Right hindlimb (tissue), 1 donor: ENCODE data around the gene RGS7.
"Not testable (repeated sequence)": the region's sequence is repeated elsewhere in the genome, so short reads cannot be mapped to it uniquely, and the experiment has no call there.

Experiments used
- DNase-seq: peaks from one replicate; pipeline ENCODE4 v3.0.0-alpha.2; 2018

The RGS7 gene

DNA sequence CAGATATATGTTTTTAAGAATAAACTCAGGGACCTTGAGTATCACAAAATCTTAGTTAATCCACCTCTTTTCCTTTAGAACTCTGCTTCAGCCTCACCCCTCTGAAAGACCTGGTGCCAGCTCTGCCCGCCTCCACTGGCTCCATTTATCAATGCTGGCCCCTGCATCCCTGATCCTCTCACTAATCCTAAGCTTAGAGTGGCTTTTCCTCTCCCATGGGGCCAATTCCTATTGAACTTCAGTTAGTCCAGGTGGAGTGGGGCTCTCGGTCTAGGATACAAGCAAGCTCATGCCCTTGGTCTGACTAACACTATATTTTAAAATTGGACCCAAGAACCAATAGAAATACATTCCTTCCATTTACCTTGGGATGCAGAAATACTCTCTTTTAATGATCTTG, 87.0 kb downstream of the RGS7 start:
- no peak for DNase-seq

DNA sequence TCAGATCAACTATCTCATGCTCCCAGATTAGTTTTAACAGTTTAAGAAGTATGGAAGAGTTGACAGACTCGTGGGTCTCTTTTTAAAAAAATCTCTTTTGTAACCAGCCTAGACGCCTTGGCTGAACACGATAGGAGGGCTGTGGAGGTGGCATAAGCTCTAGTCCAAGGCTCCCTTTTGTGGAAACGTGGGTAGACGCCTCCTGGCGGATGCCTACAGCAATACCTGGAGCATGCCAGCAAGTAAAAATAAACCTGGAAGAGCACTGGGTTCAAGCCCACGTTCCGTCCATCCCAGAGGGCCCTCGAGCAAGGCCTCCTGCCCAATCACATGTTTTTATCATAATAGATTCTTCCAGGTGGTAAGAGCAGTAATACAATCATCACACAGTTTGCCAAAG, 87.9 kb downstream of the RGS7 start:
- no peak for DNase-seq

DNA sequence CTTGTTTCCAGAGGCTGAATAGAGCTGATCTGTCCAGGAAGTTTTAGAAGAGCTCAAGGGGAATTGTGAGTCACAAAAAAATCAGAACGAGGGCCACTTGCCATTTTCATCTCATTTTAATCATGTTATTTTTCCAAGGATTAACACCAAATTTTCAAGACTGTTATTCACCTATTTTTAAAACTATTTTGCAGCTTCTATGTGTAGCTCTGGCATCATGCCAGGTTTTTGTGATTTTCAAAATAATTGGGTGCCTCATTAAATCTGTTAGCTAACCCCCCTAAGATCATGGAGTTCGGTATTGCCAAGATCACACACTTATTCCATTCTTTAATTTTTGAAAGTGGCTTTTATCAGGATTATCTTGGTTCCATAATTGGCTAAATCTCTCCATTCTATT, 90.9 kb downstream of the RGS7 start:
- DNase-seq, result no peak

DNA sequence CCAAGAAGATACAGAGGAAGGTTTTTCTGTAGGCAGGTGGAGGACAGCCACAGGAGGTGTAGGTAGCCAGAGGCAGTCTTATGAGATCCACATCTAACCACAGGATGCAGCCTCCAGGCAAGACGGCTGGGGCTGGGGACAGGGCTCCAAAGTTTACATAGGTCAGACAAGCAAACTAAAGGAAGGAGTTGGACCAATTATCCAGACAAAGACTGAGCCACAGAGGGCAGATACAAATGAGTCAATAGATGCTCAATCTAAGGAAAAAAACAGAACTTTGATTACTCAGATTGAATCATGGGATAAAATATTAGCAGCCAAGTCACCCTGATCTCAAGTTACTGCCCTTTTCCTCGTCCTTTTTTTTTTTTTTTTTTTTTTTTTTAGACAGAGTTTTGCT, 91.6 kb downstream of the RGS7 start:
- DNase-seq, result no peak

DNA sequence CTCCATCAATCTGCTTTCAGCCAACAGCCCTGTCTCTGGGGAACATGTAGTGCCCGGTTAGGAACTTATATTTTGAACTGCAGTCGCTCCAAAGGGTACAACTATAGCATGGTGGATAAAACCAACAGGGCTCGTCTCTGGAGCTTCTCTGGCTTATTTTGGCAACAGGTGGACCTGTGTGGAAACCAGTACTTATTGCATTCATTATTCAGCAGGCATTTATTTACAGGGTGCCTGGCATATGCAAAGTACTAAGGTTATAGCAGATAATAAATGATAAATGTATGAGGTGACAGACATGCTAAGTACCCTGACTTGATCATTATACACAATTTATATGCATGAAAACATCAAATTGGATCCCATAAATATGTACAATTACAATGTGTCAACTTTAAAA, 93.7 kb downstream of the RGS7 start:
- no peak for DNase-seq

DNA sequence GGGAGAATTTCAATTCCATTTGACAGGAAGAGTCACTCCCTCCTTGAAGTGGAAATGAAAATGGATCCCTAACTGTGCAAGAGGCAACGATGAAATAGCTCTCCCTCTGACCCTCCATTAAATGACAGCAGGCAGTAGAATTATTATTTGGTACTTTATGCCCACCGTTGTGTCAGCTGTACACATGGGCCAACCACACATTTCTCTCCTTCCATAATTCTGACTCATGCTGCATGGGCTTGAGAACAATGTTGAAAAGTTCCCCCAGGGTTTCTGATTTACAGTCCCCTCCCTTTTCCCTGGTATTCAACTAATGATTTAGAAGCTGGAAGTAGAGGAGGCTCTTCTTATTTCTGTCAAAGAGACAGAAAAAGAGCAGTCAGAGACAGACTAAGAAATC, 103.5 kb downstream of the RGS7 start:
- DNase-seq, result no peak

DNA sequence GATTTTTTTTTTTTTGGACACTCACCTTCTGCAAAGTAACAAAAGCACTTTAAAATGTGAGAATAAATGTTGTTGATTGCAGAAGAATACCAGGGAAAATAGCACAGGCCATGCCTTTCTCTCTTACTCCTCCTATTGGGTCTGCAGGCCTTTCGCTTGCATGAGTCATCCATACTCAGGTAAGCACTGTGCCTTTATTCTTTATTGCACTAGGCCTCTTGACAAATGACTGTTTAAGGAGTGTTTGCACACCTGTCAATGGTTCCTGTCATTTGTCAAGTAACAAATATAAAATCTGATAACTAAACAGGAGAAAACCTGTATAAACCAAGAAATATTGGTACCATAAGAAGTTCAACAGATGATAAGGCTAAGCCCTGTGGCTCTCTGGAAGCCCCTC, 106.5 kb downstream of the RGS7 start:
- no peak for DNase-seq

DNA sequence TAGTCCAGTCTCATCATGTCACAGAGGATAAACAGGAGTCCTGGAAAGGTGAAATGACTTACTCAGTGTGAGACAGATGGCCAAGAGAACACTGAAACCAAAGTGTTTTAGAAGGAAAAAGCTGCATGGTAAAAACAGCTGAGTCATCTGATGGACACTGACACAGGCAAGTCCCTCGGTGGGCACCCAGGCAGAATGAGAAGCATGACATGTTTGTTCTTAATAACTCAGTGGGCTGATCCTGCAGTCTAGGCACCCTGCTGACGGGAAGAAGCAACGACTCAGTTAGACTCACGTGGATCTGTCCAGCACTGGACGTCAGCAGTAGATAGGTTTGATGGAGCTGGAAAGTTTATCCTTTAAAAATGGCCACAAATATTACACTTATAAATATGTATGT, 116.9 kb downstream of the RGS7 start:
- DNase-seq, result no peak

DNA sequence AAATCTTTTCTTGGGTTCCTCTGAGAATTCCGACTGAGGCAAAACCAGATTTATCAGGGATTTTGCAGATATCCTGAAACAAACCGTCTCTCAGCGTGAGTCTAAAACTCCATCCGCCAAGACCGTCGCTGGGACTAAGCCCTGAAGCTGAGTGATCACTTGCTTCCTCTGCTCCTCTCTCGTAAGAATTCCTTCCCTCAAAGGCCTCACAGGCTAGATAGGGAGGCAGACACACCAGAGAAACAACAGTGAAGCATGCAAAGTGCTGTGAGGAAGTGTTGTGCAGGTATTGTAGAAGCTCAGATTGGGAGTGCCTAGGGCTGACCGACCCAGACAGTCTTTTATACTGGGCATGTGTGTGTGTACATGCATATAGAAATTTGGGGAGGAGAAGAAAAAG, 119.1 kb downstream of the RGS7 start:
- DNase-seq, result no peak

DNA sequence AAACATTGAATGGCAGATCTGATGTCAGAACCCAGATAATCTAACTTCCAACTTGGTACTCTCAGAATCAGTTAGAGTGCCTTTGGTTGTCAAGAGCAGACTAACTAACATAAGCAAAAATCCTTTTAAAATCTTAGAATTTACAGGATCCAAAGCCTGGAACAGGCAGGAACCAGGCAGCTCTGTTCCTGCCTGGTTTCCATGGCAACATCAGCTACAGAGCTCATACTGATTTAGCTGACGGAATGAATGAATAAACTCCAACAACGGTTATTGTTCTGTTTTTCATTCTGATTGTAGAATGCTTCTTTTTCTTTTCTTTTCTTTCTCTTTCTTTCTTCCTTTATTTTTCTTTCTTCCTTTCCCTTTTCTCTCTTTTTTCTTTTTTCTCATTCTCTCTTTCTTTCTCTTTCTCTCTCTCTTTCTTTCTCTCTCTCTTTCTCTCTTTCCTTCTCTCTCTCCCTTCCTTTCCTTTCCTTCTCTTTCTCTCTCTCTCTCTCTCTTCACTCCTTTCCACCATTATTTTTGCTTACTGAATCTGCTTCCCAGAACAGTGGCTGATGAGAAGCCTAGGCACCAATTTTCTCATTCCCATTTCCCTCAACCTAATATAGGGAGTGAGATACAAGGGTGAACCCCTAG, 121.6 kb downstream of the RGS7 start:
- DNase-seq, result no peak

DNA sequence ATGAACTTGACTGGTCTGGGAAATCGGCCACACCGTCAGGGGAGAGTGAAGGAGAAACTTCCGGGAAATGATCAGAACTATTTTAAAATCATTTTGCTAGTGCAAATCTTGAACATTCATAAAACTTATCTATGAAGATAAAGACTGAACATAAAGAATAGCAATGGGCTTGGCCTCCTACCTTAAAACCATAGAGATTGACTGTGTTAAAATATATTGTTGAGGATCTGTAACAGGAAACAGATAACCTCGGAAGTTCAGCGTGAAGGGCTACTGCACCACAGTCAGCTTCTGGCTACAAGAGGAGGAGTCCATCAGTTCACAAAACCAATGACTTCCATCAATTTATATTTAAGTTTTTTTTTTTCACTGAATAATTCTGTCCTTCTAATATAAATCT, 127.3 kb downstream of the RGS7 start:
- no peak for DNase-seq

DNA sequence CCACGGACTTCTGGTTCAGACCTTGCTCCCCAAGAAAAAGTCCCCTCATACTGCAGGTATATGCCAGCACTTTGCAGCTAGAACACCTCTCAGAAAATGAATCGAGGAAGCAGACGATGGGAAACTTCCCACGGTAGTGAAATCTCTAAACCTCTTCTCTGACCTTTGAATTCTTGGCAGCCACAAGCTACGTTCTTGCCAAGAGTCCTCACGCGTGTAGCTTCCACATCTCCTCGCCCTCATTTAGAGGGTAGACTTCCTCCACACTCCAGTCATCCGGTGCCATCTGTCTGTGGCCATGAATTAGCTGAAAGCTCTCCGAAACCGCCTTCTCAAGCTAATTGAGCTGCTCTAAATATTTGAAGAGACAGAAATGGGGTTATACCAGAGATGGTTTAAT, 127.8 kb downstream of the RGS7 start:
- DNase-seq, result no peak

DNA sequence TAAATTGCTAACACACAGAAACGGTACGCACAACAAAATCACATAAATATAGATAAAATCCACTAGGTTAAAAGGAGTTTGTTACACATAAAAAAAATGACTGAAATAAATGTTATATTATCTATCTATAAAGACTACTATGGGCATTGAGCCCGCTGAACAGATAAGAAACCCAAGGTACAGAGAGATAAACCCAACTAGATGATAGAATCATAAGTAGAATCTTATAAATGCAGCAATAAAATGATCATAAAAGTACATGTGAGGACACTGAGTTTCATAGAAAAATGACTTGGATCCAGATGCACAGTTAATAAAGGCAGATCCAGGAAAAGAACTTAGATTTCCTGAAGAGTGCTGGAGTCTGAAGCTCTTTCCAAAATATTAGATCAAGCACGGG, 128.7 kb downstream of the RGS7 start:
- DNase-seq, result no peak

DNA sequence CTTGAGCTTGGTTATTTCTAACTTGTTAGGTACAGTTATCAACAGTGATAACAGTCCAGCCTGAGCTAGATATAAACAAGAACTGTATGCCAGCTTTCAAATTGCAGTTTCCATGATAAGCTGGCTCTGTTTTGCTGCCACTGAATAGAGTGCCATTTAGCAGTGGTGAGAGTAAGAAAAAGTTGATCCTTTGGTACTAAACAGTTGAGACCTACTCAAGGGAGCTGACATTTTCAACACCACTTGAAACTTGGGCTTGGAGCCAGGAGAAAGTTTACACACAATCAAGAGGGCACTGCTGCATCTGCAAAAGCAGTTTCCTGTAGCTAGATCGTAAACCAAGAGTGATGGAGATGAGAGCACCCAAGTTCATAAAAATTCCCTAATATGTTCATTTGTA, 131.3 kb downstream of the RGS7 start:
- DNase-seq, result no peak

DNA sequence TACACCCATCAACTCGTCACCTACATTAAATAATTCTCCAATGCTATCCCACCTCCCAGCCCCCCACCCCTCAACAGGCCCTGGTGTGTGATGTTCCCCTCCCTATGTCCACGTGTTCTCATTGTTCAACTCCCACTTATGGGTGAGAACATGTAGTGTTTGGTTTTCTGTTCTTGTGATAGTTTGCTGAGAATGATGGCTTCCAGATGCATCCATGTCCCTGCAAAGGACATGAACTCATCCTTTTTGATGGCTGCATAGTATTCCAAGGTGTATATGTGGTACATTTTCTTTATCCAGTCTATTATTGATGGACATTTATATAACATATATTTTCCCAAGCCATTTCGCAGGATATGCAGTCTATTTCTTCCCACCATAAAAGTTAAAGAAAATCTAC, 132.8 kb downstream of the RGS7 start:
- DNase-seq, result not testable (repeated sequence)

DNA sequence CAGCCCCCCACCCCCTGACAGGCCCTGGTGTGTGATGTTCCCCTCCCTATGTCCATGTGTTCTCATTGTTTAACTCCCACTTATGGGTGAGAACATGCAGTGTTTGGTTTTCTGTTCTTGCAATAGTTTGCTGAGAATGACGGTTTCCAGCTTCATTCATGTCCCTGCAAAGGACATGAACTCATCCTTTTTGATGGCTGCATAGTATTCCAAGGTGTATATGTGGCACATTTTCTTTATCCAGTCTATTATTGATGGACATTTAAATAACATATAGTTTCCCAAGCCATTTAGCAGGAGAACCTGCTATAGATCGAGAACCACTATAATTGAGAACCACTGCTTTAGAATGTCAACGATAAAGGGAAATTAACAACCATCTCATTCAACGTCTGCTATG, 134.2 kb downstream of the RGS7 start:
- not testable (repeated sequence) for DNase-seq

DNA sequence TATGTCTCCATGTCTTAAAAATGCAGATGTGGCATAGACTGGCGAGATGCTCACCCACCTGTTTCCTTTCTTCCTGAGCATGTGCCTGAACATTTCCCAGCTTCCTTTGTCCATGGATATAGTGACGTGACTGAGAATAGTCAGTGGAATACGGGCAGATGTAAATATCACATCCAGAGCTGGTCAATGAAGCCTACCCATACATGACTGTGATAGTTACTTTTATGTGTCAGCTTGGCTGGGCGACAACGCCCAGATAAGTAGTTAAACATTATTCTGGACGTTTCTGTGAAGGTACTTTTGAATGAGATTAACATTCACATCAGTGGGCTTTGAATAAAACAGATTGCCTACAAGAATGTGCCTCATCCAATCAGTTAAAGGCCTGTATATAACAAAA, 135.7 kb downstream of the RGS7 start:
- DNase-seq, result no peak

DNA sequence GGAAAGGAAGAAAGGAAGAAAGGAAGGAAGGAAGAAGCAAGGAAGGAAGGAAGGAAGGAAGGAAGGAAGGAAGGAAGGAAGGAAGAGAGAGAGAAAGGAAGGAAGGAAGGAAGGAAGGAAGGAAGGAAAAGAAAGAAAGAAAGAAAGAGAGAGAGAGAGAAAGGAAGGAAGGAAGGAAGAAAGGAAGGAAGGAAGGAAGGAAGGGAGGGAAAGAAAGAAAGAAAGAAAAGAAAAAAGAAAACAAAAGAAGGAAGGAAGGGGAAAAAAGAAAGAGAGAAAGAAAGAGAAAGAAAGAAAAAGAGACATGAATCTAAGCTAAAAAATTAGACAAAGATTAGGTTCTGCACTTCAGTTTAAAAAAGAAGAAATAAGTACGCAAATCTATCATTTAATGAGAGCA, 136.1 kb downstream of the RGS7 start:
- DNase-seq, result not testable (repeated sequence)

DNA sequence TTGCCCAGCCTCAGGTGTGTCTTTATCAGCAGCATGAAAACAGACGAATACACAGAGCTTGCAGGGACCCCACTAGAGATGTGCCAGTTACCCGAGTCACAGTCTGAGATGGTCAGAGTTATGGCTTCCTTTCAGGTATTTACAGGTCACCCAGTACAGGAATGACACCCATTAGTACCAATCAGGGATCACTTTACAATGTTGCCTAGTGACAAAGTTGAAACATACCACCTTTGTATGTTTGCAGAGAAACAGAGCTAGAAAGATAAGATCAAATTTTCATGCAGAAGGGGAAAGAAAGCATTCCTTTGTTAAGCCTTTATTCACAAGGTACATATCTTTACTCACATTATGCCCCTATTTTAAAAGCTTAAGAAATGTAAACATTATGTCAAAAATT, 137.6 kb downstream of the RGS7 start:
- no peak for DNase-seq

DNA sequence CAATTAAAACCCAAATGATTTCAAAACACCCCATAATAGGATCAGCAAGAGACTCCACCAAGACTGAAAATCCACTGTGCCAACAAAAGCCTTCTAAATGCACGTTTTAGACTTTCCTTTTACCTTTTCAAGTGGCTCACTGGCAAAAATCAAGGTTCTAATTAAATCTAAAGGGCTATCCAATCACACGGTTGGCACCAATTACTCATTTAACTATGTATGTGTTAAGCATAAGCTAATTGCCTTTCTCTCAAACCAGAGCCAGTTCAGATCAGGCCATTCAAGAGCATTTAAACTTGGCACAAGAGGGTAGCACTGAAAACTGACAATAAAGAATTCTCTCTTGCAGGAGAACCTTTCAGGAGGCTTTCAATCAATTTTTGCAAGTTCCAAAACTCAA, 139.5 kb downstream of the RGS7 start:
- DNase-seq, result no peak

DNA sequence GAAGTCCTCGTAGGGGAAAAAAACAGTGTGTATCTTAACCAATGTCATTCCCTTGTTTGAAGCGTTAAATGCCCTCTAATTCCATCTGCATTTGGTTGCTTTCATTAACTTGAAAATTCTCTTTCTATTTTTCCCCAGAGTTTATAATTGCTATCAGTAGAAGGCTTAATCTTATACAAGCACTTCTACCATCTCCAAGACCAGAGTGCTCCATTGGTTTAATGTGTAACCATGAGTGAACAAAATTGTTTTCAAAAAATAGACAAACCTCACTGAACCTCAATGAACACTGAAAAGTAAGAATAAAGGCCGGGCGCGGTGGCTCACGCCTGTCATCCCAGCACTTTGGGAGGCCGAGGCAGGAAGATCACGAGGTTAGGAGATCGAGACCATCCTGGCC, 141.3 kb downstream of the RGS7 start:
- no peak for DNase-seq

DNA sequence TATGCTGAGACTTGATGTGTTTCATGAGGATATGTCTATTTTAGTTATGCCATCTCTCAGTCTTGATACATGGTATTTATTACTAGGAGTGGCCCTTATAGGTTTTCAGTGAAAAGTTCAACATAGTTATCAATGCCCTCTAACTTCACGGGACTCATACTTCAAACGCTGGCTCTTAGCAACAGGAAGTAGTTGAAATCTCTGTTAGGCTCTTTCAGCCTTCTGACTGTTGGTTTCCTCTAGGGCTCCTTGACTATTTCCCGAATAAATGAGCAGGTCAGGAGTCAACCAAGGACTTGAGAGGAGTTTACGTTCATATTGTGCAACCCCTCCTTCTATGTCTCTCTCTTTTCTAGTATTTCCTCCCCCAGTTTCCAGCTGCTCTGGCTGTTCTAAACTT, 141.8 kb downstream of the RGS7 start:
- DNase-seq, result no peak

DNA sequence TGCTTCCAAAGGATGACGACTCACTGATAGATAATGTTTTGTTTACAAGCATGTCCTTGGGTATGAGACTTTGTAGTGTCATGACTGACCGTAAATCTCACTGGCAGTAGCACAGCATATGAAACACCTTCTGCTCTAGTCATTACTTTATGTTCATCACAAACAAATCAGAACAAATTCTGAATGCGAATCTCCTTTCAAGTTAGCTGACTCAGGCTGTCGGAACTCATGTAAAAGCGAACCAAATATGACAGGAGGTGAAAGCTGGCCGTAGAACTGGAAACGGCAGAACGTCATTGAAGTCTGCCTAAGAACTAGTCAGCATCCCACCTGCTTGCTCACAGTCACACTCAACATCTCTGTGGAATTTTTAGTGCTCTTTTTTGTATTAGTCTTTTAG, 143.9 kb downstream of the RGS7 start:
- DNase-seq, result no peak

DNA sequence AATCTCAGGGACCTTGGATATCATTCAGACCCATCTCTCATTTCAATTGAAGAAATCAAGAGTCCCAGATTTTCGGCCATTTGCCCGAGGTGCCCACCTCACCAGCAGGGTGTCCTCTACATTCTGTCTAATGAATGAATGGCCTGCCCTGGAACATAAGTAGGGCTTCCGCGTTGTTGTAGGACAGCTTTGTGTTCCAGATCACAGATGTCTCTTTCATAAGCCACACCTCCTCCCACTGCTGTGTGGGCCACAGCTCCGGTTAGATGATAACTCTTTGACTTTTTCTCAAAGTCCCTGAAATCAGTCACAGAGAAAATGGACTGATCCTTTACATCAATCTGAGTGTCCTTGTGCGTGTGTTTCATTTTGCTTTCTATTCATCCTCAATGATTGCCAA, 144.4 kb downstream of the RGS7 start:
- DNase-seq, result no peak

DNA sequence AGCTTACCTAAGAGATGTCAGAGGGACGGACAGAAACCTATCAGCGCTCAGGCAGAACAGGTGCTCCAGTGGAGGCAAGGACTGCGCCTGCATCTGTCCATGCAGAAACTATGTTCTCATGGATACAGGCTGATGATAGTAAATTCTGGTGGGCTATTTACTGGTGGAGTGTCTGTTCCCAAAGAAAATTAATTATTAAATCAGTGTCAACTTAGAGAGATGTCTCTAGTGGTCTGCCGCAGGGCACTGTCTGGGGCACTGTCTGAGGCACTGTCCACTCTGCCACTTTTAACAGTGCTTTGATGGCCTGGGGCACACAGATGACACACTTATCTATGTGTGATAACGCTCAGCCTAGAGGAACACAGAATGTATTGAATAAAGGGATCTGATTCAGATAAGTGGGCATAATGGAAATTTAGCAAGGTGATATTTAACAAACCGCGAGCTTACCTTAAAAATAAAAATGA, 148.1 kb downstream of the RGS7 start:
- DNase-seq, result no peak

DNA sequence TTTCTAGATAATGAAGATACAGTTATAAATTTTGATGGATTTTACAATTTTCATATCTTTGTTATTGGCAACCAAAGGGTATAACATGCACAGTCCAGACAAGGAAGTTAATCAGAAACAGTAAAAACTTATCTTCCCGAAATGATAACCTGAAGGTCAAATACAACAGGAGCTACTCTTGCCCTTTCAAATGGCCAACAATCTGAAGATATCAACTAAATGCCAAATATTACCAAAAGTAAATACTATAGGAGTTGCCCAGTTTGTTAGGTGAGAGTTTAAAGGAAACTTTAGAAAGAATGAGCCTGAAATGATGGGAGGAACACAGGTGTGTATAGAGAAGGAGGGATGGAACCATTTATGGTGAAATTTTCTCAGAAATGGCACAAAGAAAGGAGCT, 153.2 kb downstream of the RGS7 start:
- DNase-seq, result no peak
